A673 (cell line): ENCODE data around the gene SCMH1.

Experiments
- CTCF ChIP-seq: fragments of 300-800, 200-600 bp; sonication (generic); conservative IDR thresholded peaks from 2 replicates; pipeline ENCODE4 v1.5.1; 2017; ENCODE audit warnings: low read depth, mild to moderate bottlenecking, antibody characterized with exemption, low read length, moderate library complexity, mixed read lengths
- EZH2 ChIP-seq: fragments of 200-600 bp; sonication (generic); IDR thresholded peaks from 2 replicates; pipeline ENCODE4 v1.6.1; 2017; ENCODE audit warnings: borderline replicate concordance, low read depth, mild to moderate bottlenecking, mixed read lengths, antibody characterized with exemption, low read length; ENCODE audit not compliant: poor library complexity, severe bottlenecking

GRCh38 chr1:40979241-40980067 lies 262.7 kb downstream of the SCMH1 start, which contains the start of gene CTPS1:
- TF ChIP-seq EZH2 (no peak), CTCF (peak; percentile 38; the same call in 1 of the 2 replicates)
